ENCODE results near the gene HOXB8.

Gene HOXB8

DNA sequence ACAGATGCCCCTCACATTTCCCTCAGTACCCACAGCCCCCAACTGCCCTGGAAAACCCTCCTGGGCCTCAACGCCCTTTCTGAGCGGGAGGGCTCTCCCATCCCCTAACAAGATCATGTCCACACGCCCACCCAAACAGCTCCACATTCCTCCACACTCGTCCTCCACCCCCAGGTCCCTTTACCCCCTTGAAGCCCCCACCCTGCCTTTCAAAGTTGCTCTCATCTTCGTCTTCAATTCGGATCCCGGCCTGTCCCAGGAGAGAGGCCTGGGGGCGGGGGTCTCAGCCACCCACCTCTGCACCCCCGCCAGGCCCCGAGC, 51.3 kb downstream of the HOXB8 start:
- H3K9ac ChIP-seq (ENCODE audit: low read depth, low read length), result no peak overlapping the region
- no peaks in the 10 kb centered on the region for H3K36me3 ChIP-seq (ENCODE audit: insufficient read depth, low read length)
- H3K9me3 ChIP-seq (ENCODE audit: control insufficient read depth, insufficient read depth, low read length), result no peaks in the 10 kb centered on the region; the same call in none of the 2 replicates
- H3K4me1 ChIP-seq (ENCODE audit: insufficient read depth, low read length), result peaks cover 15% of the 10 kb centered on the region

- H3K9ac ChIP-seq (ENCODE audit: low read depth, low read length), result no peak overlapping the region
- H3K36me3 ChIP-seq (ENCODE audit: insufficient read depth, low read length), result no peaks in the 10 kb centered on the region
These were observed 51.7 kb downstream of the HOXB8 start for GRCh38 chr17:48563385-48563838.

GRCh38 chr17:48562934-48563333, 52.2 kb downstream of the HOXB8 start:
- Histone ChIP-seq H3K9ac (ENCODE audit: low read depth, low read length) (no peak overlapping the region), H3K9me3 (ENCODE audit: control insufficient read depth, insufficient read depth, low read length) (no peaks in the 10 kb centered on the region; the same call in none of the 2 replicates), H3K4me1 (ENCODE audit: insufficient read depth, low read length) (peaks cover 12% of the 10 kb centered on the region), H3K36me3 (ENCODE audit: insufficient read depth, low read length) (no peaks in the 10 kb centered on the region)

More at GRCh38 chr17:48563385-48563838, 51.7 kb downstream of the HOXB8 start:
- no peaks in the 10 kb centered on the region; the same call in none of the 2 replicates for H3K9me3 ChIP-seq (ENCODE audit: control insufficient read depth, insufficient read depth, low read length)
- H3K4me1 ChIP-seq (ENCODE audit: insufficient read depth, low read length), result peaks cover 15% of the 10 kb centered on the region
